ENCODE results near the gene DOCK2. TPM values are rescaled to one million over a fixed set of nuclear protein-coding genes. Genes with fewer than 3 reads are reported as not detected.
A peak's percentile ranks its signal among the peaks of the same experiment; 100 is the strongest.

DOCK2 gene
- total and polyA plus RNA-seq, 8 donors, result 0.73 to 15.6 (median 1.7) TPM

- H3K27ac ChIP-seq, result no peak overlapping the region
- ATAC-seq (no peak), DNase-seq (no peak), FAIRE-seq (no peak)
- no peak for TF ChIP-seq CTCF (IDR thresholded peaks at IDR 0.05)
- WGBS, 2 donors, result 62 to 63% methylated on average over 1 of the region's 1 CpG
- H3K36me3 ChIP-seq, result no peaks in the 10 kb centered on the region
- no peaks in the 10 kb centered on the region for H3K4me1 ChIP-seq
- no peaks in the 10 kb centered on the region for H3K9me3 ChIP-seq
- no peak overlapping the region for H3K4me3 ChIP-seq
- H3K27me3 ChIP-seq, result peaks cover 0 to 7% (median 0%) of the 10 kb centered on the region in 4 donors
- intact Hi-C loops (cut with DNase I), result no loop called here
Measured at GRCh38 chr5:169942181-169942580, 305.1 kb downstream of the DOCK2 start.

- no peak overlapping the region for H3K27ac ChIP-seq
- no peaks in the 10 kb centered on the region for H3K36me3 ChIP-seq
- FAIRE-seq, result no peak
- intact Hi-C loops (cut with DNase I), result no loop called here
- DNase-seq, result no peak
- H3K9me3 ChIP-seq, result no peaks in the 10 kb centered on the region
- ATAC-seq, result no peak
- WGBS, 2 donors, result 84 to 86% methylated on average over 4 of the region's 4 CpGs
- no peaks in the 10 kb centered on the region for H3K4me1 ChIP-seq
- TF ChIP-seq CTCF (IDR thresholded peaks at IDR 0.05), result no peak
- H3K4me3 ChIP-seq, result no peak overlapping the region
- peaks cover 0 to 7% (median 0%) of the 10 kb centered on the region in 4 donors for H3K27me3 ChIP-seq
Measured at GRCh38 chr5:169943026-169943425, 306.0 kb downstream of the DOCK2 start.

GRCh38 chr5:169944115-169944514, 307.0 kb downstream of the DOCK2 start:
- no peak for ATAC-seq
- Histone ChIP-seq H3K36me3 (no peaks in the 10 kb centered on the region), H3K27ac (no peak overlapping the region), H3K9me3 (no peaks in the 10 kb centered on the region), H3K4me3 (no peak overlapping the region), H3K4me1 (no peaks in the 10 kb centered on the region), H3K27me3 (peaks cover 0 to 7% (median 0%) of the 10 kb centered on the region in 4 donors)
- no peak for TF ChIP-seq CTCF (IDR thresholded peaks at IDR 0.05)
- FAIRE-seq, result no peak
- 66 to 76% methylated on average over 6 of the region's 6 CpGs for WGBS, 2 donors
- intact Hi-C loops (cut with DNase I), result no loop called here
- no peak for DNase-seq

GRCh38 chr5:169944922-169945680, 308.0 kb downstream of the DOCK2 start:
- WGBS, 2 donors, result 39 to 49% methylated on average over 8 of the region's 8 CpGs
- no peak for TF ChIP-seq CTCF (IDR thresholded peaks at IDR 0.05)
- FAIRE-seq, result no peak
- H3K36me3 ChIP-seq, result no peaks in the 10 kb centered on the region
- DNase-seq, result no peak
- H3K27ac ChIP-seq, result no peak overlapping the region
- no peaks in the 10 kb centered on the region for H3K9me3 ChIP-seq
- no peaks in the 10 kb centered on the region for H3K4me1 ChIP-seq
- no peaks in the 10 kb centered on the region for H3K27me3 ChIP-seq
- H3K4me3 ChIP-seq, result no peak overlapping the region
- intact Hi-C loops (cut with DNase I), result no loop called here
- ATAC-seq, result no peak

- Histone ChIP-seq H3K27me3 (no peaks in the 10 kb centered on the region), H3K4me1 (no peaks in the 10 kb centered on the region), H3K9me3 (no peaks in the 10 kb centered on the region), H3K36me3 (no peaks in the 10 kb centered on the region), H3K4me3 (no peak overlapping the region), H3K27ac (no peak overlapping the region)
- no peak for FAIRE-seq
- ATAC-seq, result peak in 3 of 4 donors; percentile 26 to 77 (median 61)
- no peak for DNase-seq
- WGBS, 2 donors, result 14 to 30% methylated on average over 3 of the region's 3 CpGs
- TF ChIP-seq CTCF (IDR thresholded peaks at IDR 0.05), result no peak
- intact Hi-C loops (cut with DNase I), result no loop called here
Measured at GRCh38 chr5:169945831-169946261, 308.8 kb downstream of the DOCK2 start.
